Measurements from ENCODE around the gene MUC5AC. TPM values are rescaled to one million over a fixed set of nuclear protein-coding genes. Genes with fewer than 3 reads are reported as not detected.

The MUC5AC gene
- total RNA-seq, 1 donor from 2014 or later = 0.11 TPM

DNA sequence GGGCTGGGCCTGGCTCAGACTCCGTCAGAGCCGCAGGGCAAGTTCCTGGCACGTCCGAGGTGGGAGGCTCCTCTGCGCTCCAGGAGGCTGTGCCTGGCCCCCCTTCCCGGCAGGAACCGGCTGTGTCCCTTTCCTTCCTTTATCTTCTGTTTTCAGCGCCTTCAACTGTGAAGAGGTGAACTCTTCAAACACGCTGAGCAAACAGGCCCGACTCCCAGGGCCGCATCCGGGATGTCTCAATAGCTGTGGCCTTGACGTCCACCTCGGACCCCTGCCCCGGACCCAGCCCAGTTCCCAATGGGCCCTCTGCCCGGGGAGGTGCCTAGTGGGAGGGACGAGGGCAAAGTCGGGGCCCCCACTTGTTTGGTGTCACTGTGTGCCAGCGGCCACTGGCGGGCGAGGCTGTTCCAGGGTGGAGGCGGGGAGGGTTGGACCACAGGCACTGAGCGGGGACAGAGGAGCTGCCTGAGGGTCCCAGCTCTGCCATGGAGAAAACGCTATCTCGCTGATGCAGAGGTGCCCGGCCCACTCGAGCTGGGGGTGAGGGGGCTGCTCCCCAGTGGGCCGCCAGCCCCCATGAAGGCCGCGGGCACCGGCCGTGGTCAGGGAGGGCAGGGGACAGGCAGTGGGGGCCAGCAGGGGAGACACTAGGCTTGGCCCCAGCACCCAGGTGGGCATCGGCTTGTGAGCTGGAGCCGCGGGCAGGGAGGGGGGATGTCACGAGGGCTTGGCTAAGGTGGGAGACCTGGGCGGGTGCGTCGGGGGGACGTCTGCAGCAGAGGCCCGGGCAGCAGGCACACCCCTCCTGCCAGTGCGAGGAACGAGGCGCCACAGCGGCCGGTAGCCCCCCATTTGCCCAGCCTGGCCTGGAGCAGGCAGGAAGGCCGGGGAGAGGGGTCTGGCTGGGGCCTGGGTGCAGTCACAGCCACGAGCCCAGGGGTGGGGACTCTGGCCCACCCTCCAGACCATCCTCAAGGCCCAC lies 62.4 kb downstream of the MUC5AC start:
- no peaks in the 10 kb centered on the region for H3K27me3 ChIP-seq
- H3K4me3 ChIP-seq = no peak overlapping the region
- no peak overlapping the region for H3K27ac ChIP-seq
- no peaks in the 10 kb centered on the region for H3K9me3 ChIP-seq
- TF ChIP-seq, protein P1, sequence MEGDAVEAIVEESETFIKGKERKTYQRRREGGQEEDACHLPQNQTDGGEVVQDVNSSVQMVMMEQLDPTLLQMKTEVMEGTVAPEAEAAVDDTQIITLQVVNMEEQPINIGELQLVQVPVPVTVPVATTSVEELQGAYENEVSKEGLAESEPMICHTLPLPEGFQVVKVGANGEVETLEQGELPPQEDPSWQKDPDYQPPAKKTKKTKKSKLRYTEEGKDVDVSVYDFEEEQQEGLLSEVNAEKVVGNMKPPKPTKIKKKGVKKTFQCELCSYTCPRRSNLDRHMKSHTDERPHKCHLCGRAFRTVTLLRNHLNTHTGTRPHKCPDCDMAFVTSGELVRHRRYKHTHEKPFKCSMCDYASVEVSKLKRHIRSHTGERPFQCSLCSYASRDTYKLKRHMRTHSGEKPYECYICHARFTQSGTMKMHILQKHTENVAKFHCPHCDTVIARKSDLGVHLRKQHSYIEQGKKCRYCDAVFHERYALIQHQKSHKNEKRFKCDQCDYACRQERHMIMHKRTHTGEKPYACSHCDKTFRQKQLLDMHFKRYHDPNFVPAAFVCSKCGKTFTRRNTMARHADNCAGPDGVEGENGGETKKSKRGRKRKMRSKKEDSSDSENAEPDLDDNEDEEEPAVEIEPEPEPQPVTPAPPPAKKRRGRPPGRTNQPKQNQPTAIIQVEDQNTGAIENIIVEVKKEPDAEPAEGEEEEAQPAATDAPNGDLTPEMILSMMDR (IDR thresholded peaks at IDR 0.05) = no peak
- H3K4me1 ChIP-seq = no peaks in the 10 kb centered on the region
- no peak for DNase-seq (ENCODE audit: low spot score in 2 of 2)
- H3K36me3 ChIP-seq = no peaks in the 10 kb centered on the region
- intact Hi-C loops (cut with DNase I) = no loop called here

DNA sequence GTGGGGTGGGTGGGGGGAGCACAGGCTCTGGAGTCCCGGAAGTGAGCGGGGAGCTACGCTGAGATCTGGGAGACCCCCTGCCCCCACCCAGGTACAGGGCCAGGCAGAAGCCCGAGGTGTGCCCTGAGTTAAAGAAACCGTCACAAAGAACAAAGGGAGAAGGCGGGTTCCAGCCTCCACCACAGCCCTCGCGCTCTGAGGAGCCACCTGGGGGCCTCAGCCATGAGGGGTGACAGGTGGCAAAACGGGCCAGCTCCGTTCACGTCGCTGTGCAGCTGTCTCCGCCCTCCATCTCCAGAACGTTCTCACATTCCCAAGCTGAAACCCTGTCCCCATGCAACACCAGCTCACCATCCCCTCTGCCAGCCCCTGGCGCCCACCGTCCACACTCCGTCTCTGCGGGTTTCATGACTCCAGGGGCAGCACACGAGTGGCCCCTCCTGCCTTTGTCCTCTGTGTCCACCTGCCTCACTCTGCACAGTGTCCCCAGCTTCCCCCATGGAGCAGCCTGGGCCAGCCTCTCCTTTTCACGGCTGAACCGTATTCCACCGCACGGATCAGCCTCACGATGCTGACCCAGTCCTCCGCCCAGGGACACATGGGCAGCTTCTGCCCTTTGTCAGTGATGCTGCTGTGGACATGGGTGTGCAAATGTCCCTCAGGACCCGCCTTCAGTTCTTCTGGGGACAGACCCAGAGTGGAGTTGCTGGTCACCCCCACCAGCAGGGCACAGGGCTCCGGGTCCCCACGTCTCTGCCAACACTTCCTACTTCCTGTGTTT lies 63.4 kb downstream of the MUC5AC start:
- TF ChIP-seq, protein P1 (IDR thresholded peaks at IDR 0.05) = no peak
- DNase-seq (ENCODE audit: low spot score in 2 of 2) = no peak
- Histone ChIP-seq H3K27me3 (no peaks in the 10 kb centered on the region), H3K9me3 (no peaks in the 10 kb centered on the region), H3K4me3 (no peak overlapping the region), H3K36me3 (no peaks in the 10 kb centered on the region), H3K27ac (no peak overlapping the region), H3K4me1 (no peaks in the 10 kb centered on the region)
- intact Hi-C loops (cut with DNase I) = no loop called here

DNA sequence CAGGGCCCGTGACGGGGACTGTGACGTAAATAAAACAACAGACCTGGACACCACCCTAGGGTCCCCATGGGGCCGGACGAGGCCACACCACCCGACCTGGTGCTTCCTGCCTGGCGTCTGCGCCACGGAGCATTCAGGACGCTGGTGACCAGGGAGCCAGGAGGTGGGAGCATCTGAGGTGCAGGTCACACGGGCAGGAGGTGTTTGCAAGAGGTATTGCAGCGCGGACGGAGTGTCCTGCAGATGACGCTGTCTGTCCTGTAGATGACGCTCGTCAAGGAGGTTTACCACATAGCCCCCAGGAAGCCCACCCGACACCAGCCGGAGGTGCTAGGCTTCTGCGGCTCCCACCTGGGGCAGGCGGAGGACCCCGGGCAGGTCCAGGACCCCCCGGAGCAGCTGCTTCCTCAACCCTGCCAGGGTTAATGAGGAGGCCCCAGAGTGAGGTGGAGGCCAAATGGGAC lies 64.1 kb downstream of the MUC5AC start:
- intact Hi-C loops (cut with DNase I) = no loop called here
- Histone ChIP-seq H3K9me3 (no peaks in the 10 kb centered on the region), H3K27ac (no peak overlapping the region), H3K27me3 (no peaks in the 10 kb centered on the region), H3K4me1 (no peaks in the 10 kb centered on the region), H3K4me3 (no peak overlapping the region), H3K36me3 (no peaks in the 10 kb centered on the region)
- TF ChIP-seq, protein P1 (IDR thresholded peaks at IDR 0.05) = no peak
- DNase-seq (ENCODE audit: low spot score in 2 of 2) = no peak

DNA sequence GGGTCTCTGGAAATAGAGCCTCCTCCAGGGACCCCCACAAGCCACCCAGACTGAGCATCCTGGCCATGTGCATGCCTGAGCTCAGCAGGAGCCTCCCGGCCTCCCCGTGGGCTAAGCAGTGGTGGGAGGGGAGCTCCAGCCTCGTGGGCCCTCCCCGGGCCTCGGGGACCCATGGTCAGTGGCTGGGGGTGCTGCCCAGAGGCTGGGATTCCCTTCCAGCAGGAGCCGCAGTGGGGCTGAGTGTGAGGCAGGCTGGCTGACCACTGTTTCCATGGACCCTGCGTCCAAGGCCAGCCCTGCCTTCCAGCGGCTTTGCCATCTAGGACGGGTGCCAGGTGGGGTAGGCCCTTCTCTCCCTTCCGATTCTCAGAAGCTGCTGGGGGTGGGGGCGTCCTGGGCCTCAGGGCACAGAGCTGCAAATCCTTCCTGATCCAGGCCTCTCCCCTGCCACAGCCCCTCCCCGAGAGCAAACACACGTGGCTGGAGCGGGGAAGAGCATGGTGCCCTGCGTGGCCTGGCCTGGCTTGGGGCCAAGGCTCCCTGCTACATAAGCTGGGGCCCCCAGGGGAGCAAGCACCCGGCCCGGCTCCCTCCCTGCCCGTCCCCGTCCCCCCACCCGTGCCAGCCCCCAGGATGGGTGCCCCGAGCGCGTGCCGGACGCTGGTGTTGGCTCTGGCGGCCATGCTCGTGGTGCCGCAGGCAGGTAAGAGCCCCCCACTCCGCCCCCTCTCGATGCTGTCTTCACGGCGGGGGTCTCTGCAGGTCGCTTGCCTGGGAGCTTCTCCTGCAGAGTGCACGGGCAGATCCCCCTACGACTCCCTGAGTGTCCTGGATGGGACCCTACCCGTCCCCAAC lies 65.0 kb downstream of the MUC5AC start, which contains the start of gene MUC5B:
MUC5B (plus strand) TSS at position 576 of the 855 bp plus-strand sequence; CDS start at position 634, 58 bp downstream.
- TF ChIP-seq, protein P1 (IDR thresholded peaks at IDR 0.05) = no peak
- H3K4me1 ChIP-seq = no peaks in the 10 kb centered on the region
- H3K9me3 ChIP-seq = no peaks in the 10 kb centered on the region
- H3K36me3 ChIP-seq = no peaks in the 10 kb centered on the region
- intact Hi-C loops (cut with DNase I) = no loop called here
- no peaks in the 10 kb centered on the region for H3K27me3 ChIP-seq
- no peak within 1 kb of the TSS for H3K27ac ChIP-seq
- DNase-seq (ENCODE audit: low spot score in 2 of 2) = no peak
- H3K4me3 ChIP-seq = no peak within 1 kb of the TSS

All from ascending aorta (tissue), 2 donors.